ENCODE results near the gene IDI2. TPM values are rescaled to one million over a fixed set of nuclear protein-coding genes. Genes with fewer than 3 reads are reported as not detected.

IDI2 gene
- total and polyA plus RNA-seq, 2 donors = not detected

GRCh38 chr10:990808-991207 is 34.9 kb downstream of the IDI2 start:
- no peak overlapping the region for H3K4me3 ChIP-seq (ENCODE audit: low read depth, low read length)
- H3K36me3 ChIP-seq (ENCODE audit: insufficient read depth) = no peaks in the 10 kb centered on the region
- DNase-seq (ENCODE audit: extremely low spot score) = no peak
- no peak overlapping the region for H3K27ac ChIP-seq (ENCODE audit: low read depth)
- 94% methylated on average over 6 of the region's 6 CpGs for WGBS
- peaks cover 3% of the 10 kb centered on the region for H3K4me1 ChIP-seq (ENCODE audit: insufficient read depth)

GRCh38 chr10:988667-989545 is 36.8 kb downstream of the IDI2 start:
- DNase-seq (ENCODE audit: extremely low spot score) = no peak
- no peaks in the 10 kb centered on the region for H3K36me3 ChIP-seq (ENCODE audit: insufficient read depth)
- 26% methylated on average over 42 of the region's 42 CpGs for WGBS
- peak overlapping the region; percentile 92 for H3K4me3 ChIP-seq (ENCODE audit: low read depth, low read length)
- peak overlapping the region; percentile 42 for H3K27ac ChIP-seq (ENCODE audit: low read depth)
- H3K4me1 ChIP-seq (ENCODE audit: insufficient read depth) = peaks cover 3% of the 10 kb centered on the region

GRCh38 chr10:987870-988666 is 37.6 kb downstream of the IDI2 start, which contains the start of gene GTPBP4:
Gene GTPBP4, plus strand, starts transcription at chr10:988434. Its CDS starts 46 bp downstream, at chr10:988480.
- H3K4me3 ChIP-seq (ENCODE audit: low read depth, low read length) = peak within 1 kb of the TSS; percentile 92
- peak within 1 kb of the TSS; percentile 93 for H3K27ac ChIP-seq (ENCODE audit: low read depth)
- DNase-seq (ENCODE audit: extremely low spot score) = peak; percentile 97
- WGBS = under 1% methylated on average over 74 of the region's 74 CpGs
- H3K36me3 ChIP-seq (ENCODE audit: insufficient read depth) = no peaks in the 10 kb centered on the region
- H3K4me1 ChIP-seq (ENCODE audit: insufficient read depth) = peaks cover 3% of the 10 kb centered on the region

DNA sequence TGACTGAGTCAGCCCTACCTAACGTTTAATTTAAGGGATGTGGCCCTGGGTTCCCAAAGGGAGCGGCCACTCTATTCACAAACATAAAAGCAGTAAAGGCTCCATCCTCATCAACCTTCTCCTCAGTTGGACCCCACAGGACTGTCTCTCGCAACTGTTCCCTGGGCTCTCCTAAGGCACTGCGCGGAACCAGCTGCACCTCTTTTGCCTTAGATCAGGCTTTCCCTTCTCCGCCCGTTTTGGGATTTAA is 38.1 kb downstream of the IDI2 start:
- peak overlapping the region; percentile 92 for H3K4me3 ChIP-seq (ENCODE audit: low read depth, low read length)
- H3K4me1 ChIP-seq (ENCODE audit: insufficient read depth) = peaks cover 3% of the 10 kb centered on the region
- peak overlapping the region; percentile 93 for H3K27ac ChIP-seq (ENCODE audit: low read depth)
- 5% methylated on average over 7 of the region's 7 CpGs for WGBS
- DNase-seq (ENCODE audit: extremely low spot score) = no peak
- H3K36me3 ChIP-seq (ENCODE audit: insufficient read depth) = no peaks in the 10 kb centered on the region

GRCh38 chr10:986881-987619 is 38.6 kb downstream of the IDI2 start:
- no peak for DNase-seq (ENCODE audit: extremely low spot score)
- WGBS = 65% methylated on average over 14 of the region's 14 CpGs
- Histone ChIP-seq H3K4me3 (ENCODE audit: low read depth, low read length) (peak overlapping the region; percentile 92), H3K36me3 (ENCODE audit: insufficient read depth) (no peaks in the 10 kb centered on the region), H3K27ac (ENCODE audit: low read depth) (no peak overlapping the region), H3K4me1 (ENCODE audit: insufficient read depth) (peaks cover 3% of the 10 kb centered on the region)

DNA sequence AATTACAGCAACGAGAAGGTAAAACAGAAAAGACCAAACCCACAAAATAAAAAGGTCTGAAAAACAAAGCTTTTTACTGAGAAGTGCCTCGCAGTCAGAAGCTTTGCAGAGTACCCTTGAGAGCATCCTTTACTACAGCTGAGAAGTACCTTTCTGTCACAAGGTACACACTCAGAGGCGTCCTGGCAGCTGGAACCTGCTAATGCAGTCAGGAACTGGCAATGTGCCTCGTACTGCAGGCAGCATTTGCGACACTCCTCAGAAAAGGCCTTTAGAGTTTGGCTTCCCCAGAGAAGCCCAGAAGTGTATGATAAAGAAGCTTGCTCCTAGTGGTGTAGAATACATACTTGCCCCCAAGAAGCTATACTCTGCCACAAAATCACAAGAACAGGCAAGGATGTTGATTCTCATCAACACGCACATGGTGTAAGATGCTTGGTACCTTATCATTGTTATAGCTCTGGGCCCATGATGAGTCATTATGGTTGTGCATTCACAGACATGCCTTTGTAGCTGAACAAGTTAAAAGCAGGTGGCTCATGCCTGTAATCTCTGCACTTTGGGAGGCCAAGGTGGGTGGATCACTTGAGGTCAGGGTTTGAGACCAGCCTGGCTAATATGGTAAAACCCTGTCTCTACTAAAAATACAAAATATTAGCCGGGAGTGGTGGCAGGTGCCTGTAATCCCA is 39.4 kb downstream of the IDI2 start:
- Histone ChIP-seq H3K4me3 (ENCODE audit: low read depth, low read length) (no peak overlapping the region), H3K27ac (ENCODE audit: low read depth) (no peak overlapping the region), H3K4me1 (ENCODE audit: insufficient read depth) (peaks cover 3% of the 10 kb centered on the region), H3K36me3 (ENCODE audit: insufficient read depth) (no peaks in the 10 kb centered on the region)
- WGBS = 82% methylated on average over 7 of the region's 7 CpGs
- no peak for DNase-seq (ENCODE audit: extremely low spot score)

- Histone ChIP-seq H3K4me3 (ENCODE audit: low read depth, low read length) (no peak overlapping the region), H3K36me3 (ENCODE audit: insufficient read depth) (no peaks in the 10 kb centered on the region), H3K4me1 (ENCODE audit: insufficient read depth) (peaks cover 3% of the 10 kb centered on the region), H3K27ac (ENCODE audit: low read depth) (no peak overlapping the region)
- WGBS = 82% methylated on average over 2 of the region's 2 CpGs
- DNase-seq (ENCODE audit: extremely low spot score) = no peak
Measured at GRCh38 chr10:985361-985760, 40.3 kb downstream of the IDI2 start.

- H3K4me3 ChIP-seq (ENCODE audit: low read depth, low read length) = no peak overlapping the region
- H3K4me1 ChIP-seq (ENCODE audit: insufficient read depth) = peaks cover under 1% of the 10 kb centered on the region
- DNase-seq (ENCODE audit: extremely low spot score) = peak; percentile 25
- H3K36me3 ChIP-seq (ENCODE audit: insufficient read depth) = no peaks in the 10 kb centered on the region
- H3K27ac ChIP-seq (ENCODE audit: low read depth) = no peak overlapping the region
- WGBS = 81% methylated on average over 9 of the region's 9 CpGs
Measured at GRCh38 chr10:983971-984655, 41.5 kb downstream of the IDI2 start.

GRCh38 chr10:983401-983800 is 42.3 kb downstream of the IDI2 start:
- Histone ChIP-seq H3K4me3 (ENCODE audit: low read depth, low read length) (no peak overlapping the region), H3K36me3 (ENCODE audit: insufficient read depth) (no peaks in the 10 kb centered on the region), H3K4me1 (ENCODE audit: insufficient read depth) (no peaks in the 10 kb centered on the region), H3K27ac (ENCODE audit: low read depth) (no peak overlapping the region)
- no peak for DNase-seq (ENCODE audit: extremely low spot score)
- WGBS = 91% methylated on average over 6 of the region's 6 CpGs

- no peak overlapping the region for H3K4me3 ChIP-seq (ENCODE audit: low read depth, low read length)
- DNase-seq (ENCODE audit: extremely low spot score) = no peak
- 94% methylated on average over 5 of the region's 5 CpGs for WGBS
- H3K27ac ChIP-seq (ENCODE audit: low read depth) = no peak overlapping the region
- no peaks in the 10 kb centered on the region for H3K36me3 ChIP-seq (ENCODE audit: insufficient read depth)
- H3K4me1 ChIP-seq (ENCODE audit: insufficient read depth) = no peaks in the 10 kb centered on the region
Measured at GRCh38 chr10:980468-981093, 45.1 kb downstream of the IDI2 start.

GRCh38 chr10:978826-979421 is 46.7 kb downstream of the IDI2 start:
- no peak for DNase-seq (ENCODE audit: extremely low spot score)
- H3K36me3 ChIP-seq (ENCODE audit: insufficient read depth) = no peaks in the 10 kb centered on the region
- no peak overlapping the region for H3K4me3 ChIP-seq (ENCODE audit: low read depth, low read length)
- H3K4me1 ChIP-seq (ENCODE audit: insufficient read depth) = no peaks in the 10 kb centered on the region
- no peak overlapping the region for H3K27ac ChIP-seq (ENCODE audit: low read depth)
- WGBS = 91% methylated on average over 2 of the region's 2 CpGs

DNA sequence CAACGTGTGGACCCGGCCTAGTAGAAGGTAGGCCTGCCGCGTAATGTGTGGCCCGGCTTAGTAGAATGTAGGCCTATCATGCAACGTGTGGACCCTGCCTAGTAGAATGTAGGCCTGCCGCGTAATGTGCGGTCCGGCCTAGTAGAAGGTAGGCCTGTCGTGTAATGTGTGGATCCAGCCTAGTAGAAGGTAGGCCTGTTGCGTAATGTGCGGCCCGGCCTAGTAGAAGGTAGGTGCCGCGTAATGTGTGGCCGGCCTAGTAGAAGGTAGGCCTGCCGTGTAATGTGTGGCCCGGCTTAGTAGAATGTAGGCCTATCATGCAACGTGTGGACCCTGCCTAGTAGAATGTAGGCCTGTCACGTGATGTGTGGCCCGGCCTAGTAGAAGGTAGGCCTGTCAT is 49.3 kb downstream of the IDI2 start:
- WGBS = 97% methylated on average over 22 of the region's 22 CpGs
- DNase-seq (ENCODE audit: extremely low spot score) = no peak
- Histone ChIP-seq H3K27ac (ENCODE audit: low read depth) (no peak overlapping the region), H3K4me3 (ENCODE audit: low read depth, low read length) (no peak overlapping the region), H3K4me1 (ENCODE audit: insufficient read depth) (no peaks in the 10 kb centered on the region), H3K36me3 (ENCODE audit: insufficient read depth) (no peaks in the 10 kb centered on the region)
